ENCODE measurements around the gene MAML2. TPM values are rescaled to one million over a fixed set of nuclear protein-coding genes. Genes with fewer than 3 reads are reported as not detected.

MAML2 gene
- total and polyA plus RNA-seq, 2 experiments from 2014 or later = 2.0 to 7.1 TPM

DNA sequence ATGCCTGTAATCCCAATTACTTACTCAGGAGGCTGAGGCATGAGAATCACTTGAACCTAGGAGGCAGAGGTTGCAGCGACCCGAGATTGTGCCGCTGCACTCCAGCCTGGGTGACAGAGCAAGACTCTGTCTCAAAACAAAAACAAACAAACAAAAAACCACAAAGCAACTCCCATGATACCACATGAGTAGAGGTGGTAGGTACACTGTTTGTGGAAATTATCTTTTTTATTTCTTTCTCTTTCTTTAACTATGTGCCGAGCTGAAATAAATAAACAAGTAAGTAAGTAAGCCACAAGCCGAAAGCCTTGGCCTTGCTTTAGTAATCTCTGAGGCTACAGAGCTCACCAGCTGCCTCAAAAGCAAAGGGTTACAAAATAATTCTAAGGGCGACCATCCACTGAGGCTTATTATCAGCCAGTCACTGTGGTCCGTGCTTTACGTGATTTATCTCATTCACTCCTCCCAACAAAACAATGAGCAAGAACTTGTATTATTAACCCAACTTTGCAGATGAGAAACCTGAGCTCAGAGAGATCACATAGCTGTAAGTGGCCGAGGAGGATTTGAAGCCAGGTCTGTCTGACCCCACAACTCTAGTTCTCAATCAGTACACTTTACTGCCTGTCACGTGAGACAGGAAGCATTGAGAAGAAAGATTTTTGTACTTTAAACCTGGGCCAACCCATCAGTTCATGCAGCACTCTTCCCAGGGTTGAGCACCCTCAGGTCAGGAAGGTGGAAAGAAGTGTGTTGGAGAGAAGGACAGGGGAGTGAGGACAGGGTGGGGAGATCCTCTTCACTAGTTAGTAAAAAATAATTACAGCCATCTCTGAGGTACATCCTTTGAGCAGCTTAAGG, 349.3 kb downstream of the MAML2 start (continued):
- TF ChIP-seq, protein P1, sequence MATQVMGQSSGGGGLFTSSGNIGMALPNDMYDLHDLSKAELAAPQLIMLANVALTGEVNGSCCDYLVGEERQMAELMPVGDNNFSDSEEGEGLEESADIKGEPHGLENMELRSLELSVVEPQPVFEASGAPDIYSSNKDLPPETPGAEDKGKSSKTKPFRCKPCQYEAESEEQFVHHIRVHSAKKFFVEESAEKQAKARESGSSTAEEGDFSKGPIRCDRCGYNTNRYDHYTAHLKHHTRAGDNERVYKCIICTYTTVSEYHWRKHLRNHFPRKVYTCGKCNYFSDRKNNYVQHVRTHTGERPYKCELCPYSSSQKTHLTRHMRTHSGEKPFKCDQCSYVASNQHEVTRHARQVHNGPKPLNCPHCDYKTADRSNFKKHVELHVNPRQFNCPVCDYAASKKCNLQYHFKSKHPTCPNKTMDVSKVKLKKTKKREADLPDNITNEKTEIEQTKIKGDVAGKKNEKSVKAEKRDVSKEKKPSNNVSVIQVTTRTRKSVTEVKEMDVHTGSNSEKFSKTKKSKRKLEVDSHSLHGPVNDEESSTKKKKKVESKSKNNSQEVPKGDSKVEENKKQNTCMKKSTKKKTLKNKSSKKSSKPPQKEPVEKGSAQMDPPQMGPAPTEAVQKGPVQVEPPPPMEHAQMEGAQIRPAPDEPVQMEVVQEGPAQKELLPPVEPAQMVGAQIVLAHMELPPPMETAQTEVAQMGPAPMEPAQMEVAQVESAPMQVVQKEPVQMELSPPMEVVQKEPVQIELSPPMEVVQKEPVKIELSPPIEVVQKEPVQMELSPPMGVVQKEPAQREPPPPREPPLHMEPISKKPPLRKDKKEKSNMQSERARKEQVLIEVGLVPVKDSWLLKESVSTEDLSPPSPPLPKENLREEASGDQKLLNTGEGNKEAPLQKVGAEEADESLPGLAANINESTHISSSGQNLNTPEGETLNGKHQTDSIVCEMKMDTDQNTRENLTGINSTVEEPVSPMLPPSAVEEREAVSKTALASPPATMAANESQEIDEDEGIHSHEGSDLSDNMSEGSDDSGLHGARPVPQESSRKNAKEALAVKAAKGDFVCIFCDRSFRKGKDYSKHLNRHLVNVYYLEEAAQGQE (IDR thresholded peaks at IDR 0.05; ENCODE audit: unreplicated experiment) = no peak
- TF ChIP-seq, protein P2, sequence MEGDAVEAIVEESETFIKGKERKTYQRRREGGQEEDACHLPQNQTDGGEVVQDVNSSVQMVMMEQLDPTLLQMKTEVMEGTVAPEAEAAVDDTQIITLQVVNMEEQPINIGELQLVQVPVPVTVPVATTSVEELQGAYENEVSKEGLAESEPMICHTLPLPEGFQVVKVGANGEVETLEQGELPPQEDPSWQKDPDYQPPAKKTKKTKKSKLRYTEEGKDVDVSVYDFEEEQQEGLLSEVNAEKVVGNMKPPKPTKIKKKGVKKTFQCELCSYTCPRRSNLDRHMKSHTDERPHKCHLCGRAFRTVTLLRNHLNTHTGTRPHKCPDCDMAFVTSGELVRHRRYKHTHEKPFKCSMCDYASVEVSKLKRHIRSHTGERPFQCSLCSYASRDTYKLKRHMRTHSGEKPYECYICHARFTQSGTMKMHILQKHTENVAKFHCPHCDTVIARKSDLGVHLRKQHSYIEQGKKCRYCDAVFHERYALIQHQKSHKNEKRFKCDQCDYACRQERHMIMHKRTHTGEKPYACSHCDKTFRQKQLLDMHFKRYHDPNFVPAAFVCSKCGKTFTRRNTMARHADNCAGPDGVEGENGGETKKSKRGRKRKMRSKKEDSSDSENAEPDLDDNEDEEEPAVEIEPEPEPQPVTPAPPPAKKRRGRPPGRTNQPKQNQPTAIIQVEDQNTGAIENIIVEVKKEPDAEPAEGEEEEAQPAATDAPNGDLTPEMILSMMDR (conservative IDR thresholded peaks at IDR 0.05; ENCODE audit: low read depth in 2 of 2) = no peak
- no peak for TF ChIP-seq EZH2phosphoT487 (IDR thresholded peaks at IDR 0.05; ENCODE audit: unreplicated experiment)
- TF ChIP-seq JUNB (IDR thresholded peaks at IDR 0.05; ENCODE audit: unreplicated experiment) = no peak
- no peak for TF ChIP-seq POLR2AphosphoS5 (IDR thresholded peaks at IDR 0.05; ENCODE audit: low read depth)
- TF ChIP-seq, protein P3, sequence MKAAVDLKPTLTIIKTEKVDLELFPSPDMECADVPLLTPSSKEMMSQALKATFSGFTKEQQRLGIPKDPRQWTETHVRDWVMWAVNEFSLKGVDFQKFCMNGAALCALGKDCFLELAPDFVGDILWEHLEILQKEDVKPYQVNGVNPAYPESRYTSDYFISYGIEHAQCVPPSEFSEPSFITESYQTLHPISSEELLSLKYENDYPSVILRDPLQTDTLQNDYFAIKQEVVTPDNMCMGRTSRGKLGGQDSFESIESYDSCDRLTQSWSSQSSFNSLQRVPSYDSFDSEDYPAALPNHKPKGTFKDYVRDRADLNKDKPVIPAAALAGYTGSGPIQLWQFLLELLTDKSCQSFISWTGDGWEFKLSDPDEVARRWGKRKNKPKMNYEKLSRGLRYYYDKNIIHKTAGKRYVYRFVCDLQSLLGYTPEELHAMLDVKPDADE (IDR thresholded peaks at IDR 0.05) = no peak

DNA sequence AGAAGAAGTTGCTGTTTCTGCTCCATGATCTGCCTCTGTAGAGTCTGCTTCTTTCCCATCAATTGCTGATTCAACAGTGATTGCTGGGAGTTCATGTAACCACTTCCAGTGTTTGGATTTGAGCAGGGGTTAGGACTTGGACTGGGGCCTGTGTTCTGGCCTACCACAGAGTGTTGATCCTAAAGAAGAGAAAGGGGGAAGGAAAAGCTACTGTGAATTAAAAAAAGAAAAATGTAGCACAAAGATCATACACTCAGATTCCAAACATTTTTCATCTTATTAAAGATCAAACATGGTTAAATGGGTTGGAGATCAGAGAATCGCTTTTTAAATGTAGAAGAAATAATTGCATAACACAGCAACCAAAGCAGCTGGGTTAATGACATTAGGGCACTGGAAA, 351.4 kb downstream of the MAML2 start:
- Mint-ChIP-seq H3K27me3 (ENCODE audit: insufficient read depth, low read depth, poor library complexity) (no peaks in the 10 kb centered on the region), H3K27ac (peak overlapping the region; percentile 36; the same call in 1 of the 2 replicates), H3K36me3 (ENCODE audit: low read depth) (no peaks in the 10 kb centered on the region), H3K4me1 (peaks cover 53% of the 10 kb centered on the region), H3K4me3 (no peak overlapping the region), H3K9me3 (no peaks in the 10 kb centered on the region)
- Histone ChIP-seq H3K4me3 (no peak overlapping the region), H3K27ac (ENCODE audit: low read depth) (no peak overlapping the region), H3K4me2 (no peak overlapping the region; the same call in 1 of the 2 replicates), H3K9me2 (ENCODE audit: insufficient read depth) (no peaks in the 10 kb centered on the region), H3K36me3 (ENCODE audit: insufficient read depth) (no peaks in the 10 kb centered on the region), H3F3A (replicated peaks; ENCODE audit: low read depth) (no peaks in the 10 kb centered on the region), H3K4me1 (ENCODE audit: insufficient read depth) (peaks cover 44% of the 10 kb centered on the region), H3K27me3 (ENCODE audit: insufficient read depth) (no peaks in the 10 kb centered on the region), H4K20me1 (replicated peaks; ENCODE audit: insufficient read depth) (no peaks in the 10 kb centered on the region), H2AFZ (no peak overlapping the region), H3K79me2 (replicated peaks; ENCODE audit: insufficient read depth) (no peaks in the 10 kb centered on the region)
- DNase-seq (ENCODE audit: low spot score) (no peak), ATAC-seq (no peak)
- TF ChIP-seq POLR2AphosphoS5 (IDR thresholded peaks at IDR 0.05; ENCODE audit: low read depth) = no peak
- no peak for TF ChIP-seq ZNF331 (CRISPR knock-in tag; IDR thresholded peaks at IDR 0.05; ENCODE audit: low read depth)
- TF ChIP-seq JUNB (IDR thresholded peaks at IDR 0.05; ENCODE audit: unreplicated experiment) = no peak
- no peak for TF ChIP-seq EZH2phosphoT487 (IDR thresholded peaks at IDR 0.05; ENCODE audit: unreplicated experiment)
- TF ChIP-seq NANOG (IDR thresholded peaks at IDR 0.05; ENCODE audit: borderline replicate concordance) = no peak
- no peak for TF ChIP-seq CREB1 (CRISPR knock-in tag; IDR thresholded peaks at IDR 0.05; ENCODE audit: low read depth)
- TF ChIP-seq, protein P3 (IDR thresholded peaks at IDR 0.05) = no peak
- TF ChIP-seq, protein P1 (IDR thresholded peaks at IDR 0.05; ENCODE audit: unreplicated experiment) = no peak
- TF ChIP-seq STAT1 (IDR thresholded peaks at IDR 0.05; ENCODE audit: unreplicated experiment) = no peak
- TF ChIP-seq ZNF114 (CRISPR knock-in tag; IDR thresholded peaks at IDR 0.05) = no peak

Data from GM23338 (cell line).